Neutrophil (primary cell): ENCODE measurements around the gene TTLL9.

Experiments
- H3K27ac ChIP-seq: fragments of 200-600 bp; sonication (generic); 2 replicates; pipeline ENCODE4 v1.5.1; 2016; ENCODE audit warnings: mild to moderate bottlenecking, moderate library complexity
- H3K27me3 ChIP-seq: fragments of 200-600 bp; sonication (generic); 2 replicates; pipeline ENCODE4 v1.6.0; 2016; ENCODE audit warnings: mild to moderate bottlenecking
- H3K36me3 ChIP-seq: fragments of 200-600 bp; sonication (generic); 2 replicates; pipeline ENCODE4 v1.5.1; 2017
- H3K4me1 ChIP-seq, 2 experiments: fragments of 200-600 bp in 1 of 2; sonication (generic) in 1 of 2; 1 replicate in 1 of 2; 2 replicates in 1 of 2; pipeline versions ENCODE4 v1.5.1 to v1.6.1; 2013 to 2016; ENCODE audit warnings: low read depth in 1 of 2, low read length in 1 of 2, mild to moderate bottlenecking in 1 of 2, moderate library complexity in 1 of 2; ENCODE audit not compliant: control insufficient read depth in 1 of 2, insufficient read depth in 1 of 2
- H3K4me3 ChIP-seq, 2 experiments: fragments of 200-600 bp in 1 of 2; sonication (generic) in 1 of 2; 1 replicate in 1 of 2; 2 replicates in 1 of 2; pipeline ENCODE4 v1.5.1; 2013 to 2016; ENCODE audit warnings: low read depth in 1 of 2, low read length in 1 of 2, mild to moderate bottlenecking in 1 of 2, moderate library complexity in 1 of 2
- H3K9me3 ChIP-seq: fragments of 200-600 bp; sonication (generic); 2 replicates; pipeline ENCODE4 v1.5.1; 2016
- TF ChIP-seq, protein P1 (sequence below): fragments of 200-600 bp; sonication (generic); IDR thresholded peaks from 2 replicates; pipeline ENCODE4 v1.5.1; 2016; ENCODE audit warnings: antibody characterized with exemption

TTLL9 gene, protein sequence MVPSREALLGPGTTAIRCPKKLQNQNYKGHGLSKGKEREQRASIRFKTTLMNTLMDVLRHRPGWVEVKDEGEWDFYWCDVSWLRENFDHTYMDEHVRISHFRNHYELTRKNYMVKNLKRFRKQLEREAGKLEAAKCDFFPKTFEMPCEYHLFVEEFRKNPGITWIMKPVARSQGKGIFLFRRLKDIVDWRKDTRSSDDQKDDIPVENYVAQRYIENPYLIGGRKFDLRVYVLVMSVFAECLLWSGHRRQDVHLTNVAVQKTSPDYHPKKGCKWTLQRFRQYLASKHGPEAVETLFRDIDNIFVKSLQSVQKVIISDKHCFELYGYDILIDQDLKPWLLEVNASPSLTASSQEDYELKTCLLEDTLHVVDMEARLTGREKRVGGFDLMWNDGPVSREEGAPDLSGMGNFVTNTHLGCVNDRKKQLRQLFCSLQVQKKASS

DNA sequence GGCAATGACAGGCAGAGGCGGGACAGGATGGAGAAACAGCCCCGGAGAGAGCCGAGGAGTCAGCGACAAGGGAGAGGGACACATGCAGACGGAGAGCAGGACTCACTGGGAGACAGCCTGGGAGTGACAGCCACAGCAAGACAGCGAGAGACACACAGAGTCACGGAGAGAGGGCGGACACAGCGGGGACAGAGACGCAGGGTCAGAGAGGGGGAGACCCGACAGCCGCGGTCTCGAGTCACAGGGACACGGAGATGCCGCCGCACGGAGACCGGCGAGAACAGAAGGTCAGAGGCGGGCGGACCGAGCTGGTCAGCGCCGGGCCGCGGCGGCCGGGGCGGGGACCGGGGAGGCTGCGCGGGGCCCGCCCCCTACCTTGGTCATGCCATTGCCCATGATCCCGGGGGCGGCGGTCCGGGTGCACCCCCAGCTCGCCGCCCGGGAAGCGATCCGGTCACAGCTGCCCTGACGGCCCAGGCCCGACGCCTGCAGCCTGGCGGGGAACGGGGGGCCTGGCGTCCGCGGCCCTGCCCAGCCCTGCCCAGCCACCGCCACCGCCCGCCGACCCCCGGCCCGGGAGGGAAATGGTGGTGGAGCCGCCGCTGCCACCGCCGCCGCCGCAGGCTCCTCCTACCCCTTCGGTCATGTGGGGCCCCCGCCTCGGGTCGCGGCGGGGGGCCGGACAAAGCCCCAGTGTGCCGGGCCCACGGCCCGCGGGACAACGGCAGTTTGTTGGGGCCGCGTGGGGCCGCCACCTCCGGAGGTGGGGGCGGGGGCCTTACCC, at the start of gene TTLL9, which contains the start of gene DUSP15:
TSS of gene TTLL9 (plus strand) at position 693 of the 784 bp plus-strand sequence. CDS start 493 bp downstream, outside the sequence.
TSS of gene DUSP15 (minus strand) at position 586 of the 784 bp plus-strand sequence. CDS start at position 396, 190 bp downstream.
- TF ChIP-seq, protein P1, sequence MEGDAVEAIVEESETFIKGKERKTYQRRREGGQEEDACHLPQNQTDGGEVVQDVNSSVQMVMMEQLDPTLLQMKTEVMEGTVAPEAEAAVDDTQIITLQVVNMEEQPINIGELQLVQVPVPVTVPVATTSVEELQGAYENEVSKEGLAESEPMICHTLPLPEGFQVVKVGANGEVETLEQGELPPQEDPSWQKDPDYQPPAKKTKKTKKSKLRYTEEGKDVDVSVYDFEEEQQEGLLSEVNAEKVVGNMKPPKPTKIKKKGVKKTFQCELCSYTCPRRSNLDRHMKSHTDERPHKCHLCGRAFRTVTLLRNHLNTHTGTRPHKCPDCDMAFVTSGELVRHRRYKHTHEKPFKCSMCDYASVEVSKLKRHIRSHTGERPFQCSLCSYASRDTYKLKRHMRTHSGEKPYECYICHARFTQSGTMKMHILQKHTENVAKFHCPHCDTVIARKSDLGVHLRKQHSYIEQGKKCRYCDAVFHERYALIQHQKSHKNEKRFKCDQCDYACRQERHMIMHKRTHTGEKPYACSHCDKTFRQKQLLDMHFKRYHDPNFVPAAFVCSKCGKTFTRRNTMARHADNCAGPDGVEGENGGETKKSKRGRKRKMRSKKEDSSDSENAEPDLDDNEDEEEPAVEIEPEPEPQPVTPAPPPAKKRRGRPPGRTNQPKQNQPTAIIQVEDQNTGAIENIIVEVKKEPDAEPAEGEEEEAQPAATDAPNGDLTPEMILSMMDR, result no peak
- peaks cover 7 to 22% of the 10 kb centered on the region in 2 experiments for H3K4me1 ChIP-seq
- H3K9me3 ChIP-seq, result no peaks in the 10 kb centered on the region
- H3K27me3 ChIP-seq, result peaks cover 71% of the 10 kb centered on the region
- peak within 1 kb of the TSS; percentile 6 to 24 for H3K4me3 ChIP-seq
- no peaks in the 10 kb centered on the region for H3K36me3 ChIP-seq
- H3K27ac ChIP-seq, result no peak within 1 kb of the TSS

DNA sequence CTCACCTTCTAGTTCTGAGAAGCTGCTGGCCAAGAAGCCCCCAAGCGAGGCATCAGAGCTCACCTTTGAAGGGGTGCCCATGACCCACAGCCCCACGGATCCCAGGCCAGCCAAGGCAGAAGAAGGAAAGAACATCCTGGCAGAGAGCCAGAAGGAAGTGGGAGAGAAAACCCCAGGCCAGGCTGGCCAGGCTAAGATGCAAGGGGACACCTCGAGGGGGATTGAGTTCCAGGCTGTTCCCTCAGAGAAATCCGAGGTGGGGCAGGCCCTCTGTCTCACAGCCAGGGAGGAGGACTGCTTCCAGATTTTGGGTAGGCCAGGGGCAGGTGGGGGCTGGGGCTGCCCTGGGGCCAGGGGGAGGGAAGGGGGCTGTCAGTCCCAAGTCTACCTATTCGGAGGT, 49.0 kb upstream of the TTLL9 start:
- H3K4me3 ChIP-seq, result no peak overlapping the region
- H3K27me3 ChIP-seq, result peaks cover 8% of the 10 kb centered on the region
- no peaks in the 10 kb centered on the region for H3K36me3 ChIP-seq
- no peak overlapping the region for H3K27ac ChIP-seq
- H3K9me3 ChIP-seq, result no peaks in the 10 kb centered on the region
- TF ChIP-seq, protein P1, result no peak
- H3K4me1 ChIP-seq, result peaks cover 3 to 7% of the 10 kb centered on the region in 2 experiments

DNA sequence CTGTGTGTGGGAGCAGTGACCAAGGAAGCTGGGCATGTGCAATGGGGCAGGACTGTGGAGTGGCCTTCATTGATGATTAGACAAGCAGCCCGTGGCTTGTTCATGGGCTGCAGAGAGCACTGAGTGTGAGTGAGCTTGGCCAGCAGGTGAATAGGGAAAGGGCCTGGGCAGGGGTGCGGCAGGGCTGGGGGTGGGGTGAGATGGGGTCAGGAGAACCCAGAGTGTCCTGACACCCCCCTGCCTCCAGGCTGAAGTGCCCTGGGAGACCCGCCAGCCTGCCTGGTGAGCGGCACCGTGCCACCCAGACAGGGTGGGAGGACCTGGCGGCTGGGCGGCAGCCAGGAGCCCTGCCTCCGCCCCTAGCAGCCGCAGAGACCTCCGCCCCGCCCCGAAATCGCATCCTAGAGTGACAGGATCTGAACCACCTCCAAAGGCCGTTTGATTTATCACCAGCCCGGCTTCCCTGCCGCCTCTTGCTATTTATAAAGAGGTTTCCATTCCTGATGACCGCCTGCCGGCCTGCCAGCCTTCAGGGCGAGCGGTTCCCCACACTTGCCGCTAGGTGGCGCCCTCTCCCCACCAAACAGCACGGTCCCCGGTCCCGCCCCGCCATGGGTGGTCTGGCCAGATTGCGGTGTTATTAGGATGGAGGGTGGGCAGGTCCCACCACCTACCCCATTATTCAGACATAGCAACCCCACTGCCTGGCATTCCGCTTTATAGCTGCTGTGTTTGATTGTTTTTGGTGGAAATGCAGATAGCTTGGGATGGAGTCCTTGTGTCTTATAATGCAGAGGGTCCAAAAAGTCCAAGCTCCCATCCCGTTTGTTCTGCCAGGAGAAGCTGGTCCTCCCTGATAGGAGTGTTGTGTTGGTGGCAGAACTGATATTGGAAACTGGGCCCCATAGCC, 47.8 kb upstream of the TTLL9 start:
- H3K4me3 ChIP-seq, result peak overlapping the region in 1 of 2 experiments; percentile 13
- H3K9me3 ChIP-seq, result no peaks in the 10 kb centered on the region
- TF ChIP-seq, protein P1, result peak; percentile 97
- H3K36me3 ChIP-seq, result no peaks in the 10 kb centered on the region
- peaks cover 3 to 7% of the 10 kb centered on the region in 2 experiments for H3K4me1 ChIP-seq
- peaks cover 8% of the 10 kb centered on the region for H3K27me3 ChIP-seq
- no peak overlapping the region for H3K27ac ChIP-seq

DNA sequence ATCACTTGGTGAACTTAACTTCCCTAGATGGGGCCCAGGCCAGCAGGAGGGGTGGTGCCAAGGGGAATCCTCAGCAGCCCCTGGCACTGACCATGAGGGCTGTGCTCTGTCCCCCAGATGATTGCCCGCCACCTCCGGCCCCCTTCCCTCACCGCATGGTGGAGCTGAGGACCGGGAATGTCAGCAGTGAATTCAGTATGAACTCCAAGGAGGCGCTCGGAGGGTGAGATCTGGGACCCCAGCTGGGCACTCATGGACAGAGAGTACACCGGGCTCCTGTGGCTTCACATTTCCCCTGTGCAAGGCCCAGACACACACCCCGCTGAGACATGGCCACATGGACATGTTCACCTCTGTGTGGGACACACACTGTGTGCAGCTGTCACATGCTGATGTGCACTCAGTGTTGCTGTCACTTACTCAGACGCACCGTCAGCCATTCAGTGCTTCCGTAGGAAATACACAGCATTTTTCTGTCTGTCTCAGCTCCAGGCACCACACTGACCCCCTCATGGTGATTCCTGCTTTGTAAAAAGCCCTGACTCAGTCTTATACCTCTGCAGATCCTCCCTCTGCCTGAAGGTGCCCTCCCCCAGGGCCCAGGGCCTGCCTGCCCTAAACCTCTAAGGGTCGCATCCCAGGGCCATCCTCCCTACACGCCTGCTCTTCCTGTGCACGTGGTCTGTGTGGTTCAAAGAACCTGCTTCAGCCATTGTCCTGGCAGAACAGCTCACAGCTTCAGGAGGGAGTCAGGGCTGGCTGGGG, 46.9 kb upstream of the TTLL9 start:
- Histone ChIP-seq H3K4me3 (no peak overlapping the region), H3K27ac (no peak overlapping the region), H3K9me3 (no peaks in the 10 kb centered on the region), H3K36me3 (no peaks in the 10 kb centered on the region), H3K27me3 (peaks cover 8% of the 10 kb centered on the region), H3K4me1 (peaks cover 3 to 7% of the 10 kb centered on the region in 2 experiments)
- TF ChIP-seq, protein P1, result no peak
